GM19468 (cell line): ENCODE measurements around the gene CCNE1.
A peak's percentile ranks its signal among the peaks of the same experiment; 100 is the strongest.

Source experiments
- ATAC-seq: cut with Tn5 transposase; IDR thresholded peaks from one replicate; pipeline ENCODE4 v1.9.1; 2021; ENCODE audit warnings: mild to moderate bottlenecking, moderate library complexity, moderate number of reproducible peaks; ENCODE audit not compliant: unreplicated experiment; ENCODE audit errors: extremely low read depth

The CCNE1 gene

GRCh38 chr19:29872224-29872731, 60.5 kb downstream of the CCNE1 start:
- ATAC-seq: no peak

DNA sequence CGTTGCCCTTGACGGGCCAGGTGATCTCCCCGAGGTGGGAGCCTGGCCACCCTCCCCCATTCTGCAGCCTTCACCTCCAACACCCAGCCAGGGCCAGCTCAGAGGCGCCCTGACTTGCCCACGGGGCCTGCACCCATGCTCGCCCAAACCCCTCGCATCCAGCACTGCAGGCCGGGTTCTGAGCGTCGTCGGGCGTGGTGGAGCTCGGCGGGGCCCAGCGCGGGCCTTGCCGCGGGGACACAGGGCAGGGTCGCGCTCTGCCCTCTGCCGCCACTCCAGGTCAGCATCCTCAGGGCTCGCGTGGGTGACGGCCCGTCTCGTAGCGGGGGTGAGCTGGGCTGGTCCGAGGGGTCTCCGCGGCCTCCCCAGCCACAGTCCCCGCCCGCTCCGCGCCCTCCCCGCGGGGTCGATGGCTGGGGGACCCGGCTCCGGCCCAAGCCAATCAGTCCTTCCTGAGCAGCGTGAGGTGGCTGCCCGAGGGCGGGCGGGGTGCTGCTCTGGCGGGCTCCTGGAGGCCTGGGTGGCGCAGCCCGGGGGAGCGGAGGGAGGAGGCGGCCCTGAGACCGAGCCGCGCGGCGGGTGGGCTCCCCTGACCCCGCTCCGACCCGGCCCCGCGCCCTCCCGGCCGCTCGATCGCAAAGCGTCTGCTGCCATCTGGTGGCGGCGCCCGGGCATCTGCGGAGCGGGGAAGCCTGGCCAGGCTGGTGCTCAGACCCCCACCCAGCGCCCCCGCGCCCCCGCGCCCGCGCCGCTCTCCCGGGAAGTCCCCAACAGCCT, 61.4 kb downstream of the CCNE1 start:
- ATAC-seq: peak; percentile 35
